ENCODE data around the gene UTY. TPM values are rescaled to one million over a fixed set of nuclear protein-coding genes. Genes with fewer than 3 reads are reported as not detected.

The UTY gene
- total RNA-seq, 1 donor = 3.5 TPM

DNA sequence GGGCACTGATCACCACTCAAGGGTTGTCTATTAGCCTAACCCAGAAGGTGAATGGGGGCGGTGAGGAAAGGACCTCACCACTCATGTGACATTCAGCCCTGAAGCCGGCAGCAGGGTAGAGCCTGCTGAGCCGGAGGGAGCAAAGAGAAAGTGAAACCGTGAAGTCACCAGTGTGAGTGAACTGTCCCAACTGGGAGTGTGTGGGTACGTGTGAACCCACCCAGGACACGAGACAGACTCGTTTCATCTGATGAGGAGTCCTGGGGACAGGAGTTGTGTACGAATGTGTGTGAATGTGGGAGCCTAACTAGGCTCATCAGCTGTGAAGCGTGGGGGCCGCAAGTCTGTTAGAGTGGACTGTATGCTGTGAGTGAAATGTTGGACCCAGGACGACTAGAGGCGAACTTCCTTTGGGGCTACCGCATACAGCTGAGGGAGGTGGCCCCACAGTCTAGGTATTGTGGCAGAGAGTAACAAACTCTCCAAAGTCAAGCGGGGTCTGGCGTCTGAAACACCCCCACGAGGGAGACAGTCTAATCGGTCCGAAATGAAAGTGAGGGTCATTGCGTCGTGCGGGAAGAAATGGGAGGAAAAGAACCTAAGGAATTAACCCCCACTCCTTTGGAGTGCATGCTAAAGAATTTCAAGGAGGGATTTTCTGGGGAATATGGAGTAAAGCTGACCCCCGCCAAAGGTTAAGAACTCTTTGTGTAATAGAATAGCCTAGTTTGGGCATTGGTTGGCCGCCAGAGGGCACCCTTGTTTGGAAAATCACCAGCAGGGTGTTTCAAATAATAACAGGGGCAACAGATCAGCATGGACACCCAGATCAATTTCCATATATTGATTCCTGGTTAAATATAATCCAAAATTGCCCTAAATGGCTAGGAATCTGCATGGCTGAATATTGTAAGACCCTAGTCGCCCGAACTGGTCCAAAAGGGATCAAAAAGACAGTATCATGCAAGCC is 43.6 kb downstream of the UTY start:
- TF ChIP-seq, protein P1, sequence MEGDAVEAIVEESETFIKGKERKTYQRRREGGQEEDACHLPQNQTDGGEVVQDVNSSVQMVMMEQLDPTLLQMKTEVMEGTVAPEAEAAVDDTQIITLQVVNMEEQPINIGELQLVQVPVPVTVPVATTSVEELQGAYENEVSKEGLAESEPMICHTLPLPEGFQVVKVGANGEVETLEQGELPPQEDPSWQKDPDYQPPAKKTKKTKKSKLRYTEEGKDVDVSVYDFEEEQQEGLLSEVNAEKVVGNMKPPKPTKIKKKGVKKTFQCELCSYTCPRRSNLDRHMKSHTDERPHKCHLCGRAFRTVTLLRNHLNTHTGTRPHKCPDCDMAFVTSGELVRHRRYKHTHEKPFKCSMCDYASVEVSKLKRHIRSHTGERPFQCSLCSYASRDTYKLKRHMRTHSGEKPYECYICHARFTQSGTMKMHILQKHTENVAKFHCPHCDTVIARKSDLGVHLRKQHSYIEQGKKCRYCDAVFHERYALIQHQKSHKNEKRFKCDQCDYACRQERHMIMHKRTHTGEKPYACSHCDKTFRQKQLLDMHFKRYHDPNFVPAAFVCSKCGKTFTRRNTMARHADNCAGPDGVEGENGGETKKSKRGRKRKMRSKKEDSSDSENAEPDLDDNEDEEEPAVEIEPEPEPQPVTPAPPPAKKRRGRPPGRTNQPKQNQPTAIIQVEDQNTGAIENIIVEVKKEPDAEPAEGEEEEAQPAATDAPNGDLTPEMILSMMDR (IDR thresholded peaks at IDR 0.05; ENCODE audit: insufficient read depth, low read depth, low read length) = peak; percentile 43
- peak overlapping the region; percentile 62 for H3K4me3 ChIP-seq (ENCODE audit: low read depth, low read length)
- DNase-seq (ENCODE audit: low read depth) = peak; percentile 65

DNA sequence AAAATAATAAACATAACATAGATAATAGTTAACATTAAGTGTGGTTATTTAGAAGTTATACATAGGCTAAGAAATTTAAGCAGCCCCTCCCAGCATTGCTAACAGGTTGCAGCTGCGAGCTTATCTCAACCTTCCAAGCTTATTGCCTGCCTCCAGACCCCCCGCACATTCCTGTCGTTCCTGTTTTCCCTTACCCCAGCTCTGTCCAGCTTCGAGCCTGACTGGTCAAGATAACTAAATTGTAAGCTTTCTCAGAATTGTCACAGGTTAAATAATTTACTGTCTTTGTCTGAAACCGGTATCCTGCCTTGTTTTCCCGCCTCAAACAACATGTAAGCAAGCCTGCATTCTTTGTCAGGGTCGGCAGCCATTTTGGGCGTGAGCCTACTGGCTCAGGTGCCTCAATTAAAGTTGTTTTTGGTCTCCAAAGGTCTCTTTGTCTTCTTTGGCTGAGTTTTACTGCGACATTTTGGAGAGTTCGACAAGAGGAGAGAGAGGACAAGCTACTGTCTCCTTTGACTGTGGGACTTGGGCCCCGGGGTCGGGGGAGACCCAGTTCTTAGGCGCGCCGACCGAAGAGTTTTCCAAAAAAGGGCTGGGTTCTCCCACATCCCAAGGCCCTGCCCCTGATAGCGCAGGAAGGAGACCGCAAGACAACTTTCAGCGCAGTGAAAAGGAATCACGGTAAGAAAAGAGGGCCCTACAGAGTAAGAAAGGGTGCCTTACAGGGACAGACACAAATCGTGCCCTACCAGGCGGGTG is 44.4 kb downstream of the UTY start:
- TF ChIP-seq, protein P1 (IDR thresholded peaks at IDR 0.05; ENCODE audit: insufficient read depth, low read depth, low read length) = no peak
- H3K4me3 ChIP-seq (ENCODE audit: low read depth, low read length) = peak overlapping the region; percentile 62
- DNase-seq (ENCODE audit: low read depth) = no peak

DNA sequence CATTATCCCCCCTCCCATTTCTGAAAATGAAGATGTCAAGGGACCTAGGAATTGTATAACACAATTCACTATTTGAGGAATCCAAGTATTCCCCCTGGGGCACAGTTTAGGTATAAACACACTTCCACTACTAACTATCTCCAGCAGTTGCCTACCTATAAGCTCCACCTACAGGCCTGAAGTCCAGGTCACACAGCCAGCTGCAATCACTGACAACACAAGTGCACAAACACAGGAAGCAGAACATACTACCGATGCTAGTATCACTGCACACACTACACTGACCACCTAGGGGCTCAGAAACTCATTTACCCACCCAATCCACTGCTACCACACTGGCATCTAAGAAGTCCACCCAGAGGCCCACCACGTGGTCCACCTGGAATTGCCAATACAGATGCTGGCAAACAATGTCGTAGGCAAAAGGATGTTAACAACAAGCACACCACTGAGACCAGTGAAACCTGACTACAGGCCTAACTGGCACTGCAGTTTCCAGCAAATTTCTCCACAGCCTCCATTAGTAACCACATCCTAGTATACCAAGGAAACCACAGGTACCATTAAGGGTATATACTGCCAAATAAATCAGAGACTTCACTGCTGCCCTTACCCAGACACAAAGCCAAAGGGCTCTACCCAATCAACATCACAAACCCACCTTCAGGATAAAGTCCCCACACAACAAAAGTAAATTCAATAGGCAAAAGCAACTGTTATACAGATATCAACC is 47.4 kb downstream of the UTY start:
- no peak for DNase-seq (ENCODE audit: low read depth)
- H3K4me3 ChIP-seq (ENCODE audit: low read depth, low read length) = no peak overlapping the region
- TF ChIP-seq, protein P1 (IDR thresholded peaks at IDR 0.05; ENCODE audit: insufficient read depth, low read depth, low read length) = no peak

DNA sequence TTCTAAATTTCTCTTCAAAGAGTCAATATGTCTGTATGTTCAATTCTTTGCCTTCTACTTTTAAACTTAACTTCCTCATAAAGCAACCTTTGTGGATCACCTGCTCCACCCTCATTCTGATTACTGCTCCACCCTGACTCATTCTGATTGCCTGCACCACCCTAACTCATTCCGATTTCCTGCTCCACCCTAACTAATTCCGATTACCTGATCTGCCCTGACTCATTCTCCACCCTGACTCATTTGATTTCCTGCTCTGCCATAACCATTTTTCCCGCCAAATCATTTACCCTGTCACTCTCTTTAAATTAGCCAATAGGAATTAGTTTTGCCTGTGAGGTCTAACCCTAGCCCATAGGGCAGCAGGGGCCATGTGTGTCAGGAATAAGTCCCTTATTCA is 50.3 kb downstream of the UTY start:
- TF ChIP-seq, protein P1 (IDR thresholded peaks at IDR 0.05; ENCODE audit: insufficient read depth, low read depth, low read length) = no peak
- no peak overlapping the region for H3K4me3 ChIP-seq (ENCODE audit: low read depth, low read length)
- no peak for DNase-seq (ENCODE audit: low read depth)

DNA sequence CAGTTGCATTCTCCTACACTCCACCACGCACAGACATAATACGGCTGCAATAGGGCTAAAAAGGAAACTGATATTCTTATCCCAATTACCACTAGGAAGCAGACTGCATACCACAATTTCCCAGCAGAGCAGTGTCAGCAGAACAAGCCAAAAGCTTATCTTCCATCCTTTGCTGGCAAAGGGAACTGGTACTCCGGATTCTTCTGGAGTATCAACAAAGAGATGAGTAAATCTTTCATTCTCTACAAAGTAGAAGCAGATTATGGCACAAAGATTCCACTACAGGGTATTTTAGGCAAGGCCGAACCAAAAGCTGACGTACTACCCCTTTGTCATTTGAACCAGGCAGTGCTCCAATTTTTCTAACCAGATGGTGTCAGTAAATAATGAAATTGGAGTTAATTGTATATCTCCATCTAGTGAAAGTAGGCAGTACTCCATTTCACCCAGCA is 56.5 kb downstream of the UTY start:
- no peak overlapping the region for H3K4me3 ChIP-seq (ENCODE audit: low read depth, low read length)
- DNase-seq (ENCODE audit: low read depth) = peak; percentile 22

More for the DNA sequence above, 56.5 kb downstream of the UTY start:
- TF ChIP-seq, protein P1 (IDR thresholded peaks at IDR 0.05; ENCODE audit: insufficient read depth, low read depth, low read length) = no peak

All from fibroblast of villous mesenchyme (primary cell).